HG03025 (cell line): ENCODE measurements around the gene PATL2.
"Not testable (repeated sequence)": the region's sequence is repeated elsewhere in the genome, so short reads cannot be mapped to it uniquely, and the experiment has no call there.

Experiments used
- ATAC-seq: cut with Tn5 transposase; IDR thresholded peaks from one replicate; pipeline ENCODE4 v1.9.1; 2021; ENCODE audit warnings: mild to moderate bottlenecking, moderate library complexity; ENCODE audit not compliant: unreplicated experiment, low FRiP score

The PATL2 gene

DNA sequence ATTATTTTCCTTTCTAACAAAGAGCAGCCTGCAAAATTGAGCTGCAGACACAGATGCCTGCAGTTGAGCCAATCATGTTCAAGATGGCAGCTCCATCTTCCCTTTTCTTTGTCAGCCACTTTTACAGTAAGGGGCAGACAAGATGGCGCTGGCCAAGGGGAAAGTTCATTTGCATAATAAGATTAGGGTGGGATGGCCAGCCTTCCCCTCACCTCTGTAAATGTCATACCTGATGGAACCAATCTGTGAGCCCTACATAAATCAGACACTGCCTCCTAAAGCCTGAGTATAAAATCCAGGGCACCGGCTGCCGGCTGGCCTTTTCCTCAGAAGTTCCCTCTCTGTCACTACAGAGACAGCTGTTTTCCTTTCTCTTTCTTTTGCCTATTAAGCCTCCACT lies 15.8 kb downstream of the PATL2 start:
- ATAC-seq, result no peak

DNA sequence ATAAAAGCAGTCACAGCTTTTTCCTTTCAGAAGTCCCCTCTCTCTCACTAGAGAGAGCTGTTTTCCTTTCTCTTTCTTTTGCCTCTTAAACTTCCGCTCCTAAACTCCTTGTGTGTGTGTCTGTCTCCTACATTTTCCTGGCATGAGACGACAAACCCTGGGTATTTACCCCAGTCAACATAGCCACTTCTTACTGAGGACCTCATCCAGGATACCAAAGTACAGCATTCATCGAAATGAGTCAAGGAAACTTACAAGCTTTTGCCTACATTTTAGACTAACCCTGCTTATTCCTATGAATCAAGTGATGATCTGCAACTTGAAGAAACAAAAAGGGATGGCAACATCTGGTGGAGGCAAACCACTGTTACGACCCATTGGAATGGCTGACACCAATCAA lies 16.7 kb downstream of the PATL2 start:
- ATAC-seq, result no peak

DNA sequence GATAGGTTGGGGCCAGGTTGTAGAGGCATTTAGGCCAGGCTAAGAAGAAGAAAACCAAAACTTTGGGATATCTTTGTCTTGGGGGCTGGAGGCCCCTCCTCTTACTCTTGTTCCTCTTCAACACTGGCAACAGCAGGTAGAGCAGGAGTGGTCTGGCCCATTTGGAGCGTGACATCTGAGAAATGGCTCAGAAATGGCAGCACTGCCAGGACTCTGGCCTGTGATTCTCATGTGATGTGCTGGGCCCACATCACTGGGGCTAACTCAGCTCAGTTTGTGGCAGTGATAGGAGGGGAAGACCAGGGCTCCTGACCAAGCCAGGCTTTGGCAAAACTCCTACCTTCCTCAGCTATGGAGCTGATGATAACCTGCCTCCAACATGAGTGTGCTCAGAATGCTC lies 18.5 kb downstream of the PATL2 start:
- ATAC-seq, result no peak

DNA sequence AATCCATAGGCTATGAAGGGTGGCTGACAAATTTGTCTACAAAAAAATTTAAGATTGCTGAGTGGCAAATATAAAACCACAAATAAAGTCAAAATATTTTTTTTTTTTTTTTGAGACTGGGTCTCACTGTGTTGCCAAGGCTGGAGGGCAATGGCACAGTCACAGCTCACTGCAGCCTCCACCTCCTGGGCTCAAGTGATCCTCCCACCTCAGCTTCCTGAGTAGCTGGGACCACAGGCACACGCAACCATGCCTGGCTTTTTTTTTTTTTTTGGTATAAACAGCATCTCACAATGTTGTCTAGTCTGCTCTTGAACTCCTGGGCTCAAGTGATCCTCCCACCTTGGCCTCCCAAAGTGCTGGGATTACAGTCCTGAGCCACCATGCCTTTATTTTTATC lies 20.9 kb downstream of the PATL2 start:
- ATAC-seq, result not testable (repeated sequence)

DNA sequence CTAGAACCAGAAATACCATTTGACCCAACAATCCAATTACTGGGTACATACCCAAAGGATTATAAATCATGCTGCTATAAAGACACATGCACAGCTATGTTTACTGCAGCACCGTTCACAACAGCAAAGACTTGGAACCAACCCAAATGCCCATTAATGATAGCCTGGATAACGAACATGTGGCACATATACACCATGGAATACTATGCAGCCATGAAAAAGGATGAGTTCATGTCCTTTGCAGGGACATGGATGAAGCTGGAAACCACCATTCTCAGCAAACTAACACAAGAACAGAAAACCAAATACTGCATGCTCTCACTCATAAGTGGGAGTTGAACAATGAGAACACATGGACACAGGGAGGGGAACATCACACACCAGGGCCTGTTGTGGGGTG lies 21.8 kb downstream of the PATL2 start:
- not testable (repeated sequence) for ATAC-seq

DNA sequence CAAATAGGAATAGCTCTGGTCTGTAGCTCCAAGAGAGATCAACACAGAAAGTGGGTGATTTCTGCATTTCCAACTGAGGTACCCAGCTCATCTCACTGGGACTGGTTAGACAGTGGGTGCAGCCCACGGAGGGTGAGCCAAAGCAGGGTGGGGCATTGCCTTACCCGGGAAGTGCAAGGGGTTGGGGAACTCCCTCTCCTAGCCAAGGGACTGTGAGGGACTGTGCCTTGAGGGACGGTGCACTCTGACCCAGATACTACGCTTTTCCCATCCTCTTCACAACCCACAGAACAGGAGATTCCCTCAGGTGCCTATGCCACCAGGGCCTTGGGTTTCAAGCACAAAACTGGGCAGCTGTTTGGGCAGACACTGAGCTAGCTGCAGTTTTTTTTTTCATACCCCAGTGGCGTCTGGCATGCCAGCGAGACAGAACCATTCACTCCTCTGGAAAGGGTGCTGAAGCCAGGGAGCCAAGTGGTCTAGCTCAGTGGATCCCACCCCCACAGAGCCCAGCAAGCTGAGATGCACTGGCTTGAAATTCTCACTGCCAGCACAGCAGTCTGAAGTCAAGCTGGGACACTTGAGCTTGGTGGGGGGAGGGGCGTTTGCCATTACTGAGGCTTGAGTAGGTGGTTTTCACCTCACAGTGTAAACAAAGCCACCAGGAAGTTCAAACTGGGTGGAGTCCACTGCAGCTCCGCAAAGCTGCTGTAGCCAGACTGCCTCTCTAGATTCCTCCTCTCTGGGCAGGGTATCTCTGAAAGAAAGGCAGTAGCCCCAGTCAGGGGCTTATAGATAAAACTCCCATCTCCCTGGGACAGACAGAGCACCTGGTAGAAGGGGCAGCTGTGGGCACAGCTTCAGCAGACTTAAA lies 28.1 kb downstream of the PATL2 start:
- ATAC-seq, result not testable (repeated sequence)

DNA sequence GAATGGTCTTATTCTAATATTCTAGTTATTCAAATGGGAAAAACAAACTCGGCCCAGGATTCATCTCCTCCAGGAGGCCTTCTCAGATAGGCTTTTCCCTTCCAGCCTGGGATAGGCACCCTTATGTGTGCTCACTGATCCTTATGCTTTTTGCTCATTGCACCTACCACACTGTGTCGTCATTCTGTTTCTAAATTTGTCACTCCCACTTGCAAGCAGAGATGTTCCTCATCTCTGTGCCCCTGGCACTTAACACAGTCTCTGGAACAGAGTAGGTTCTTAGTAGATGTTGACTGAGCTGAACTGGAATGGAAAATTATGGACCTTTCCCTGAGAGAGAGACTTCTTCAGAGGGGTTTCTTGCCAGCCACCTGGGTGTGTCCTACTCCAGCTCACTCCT lies 28.9 kb downstream of the PATL2 start:
- ATAC-seq, result no peak

DNA sequence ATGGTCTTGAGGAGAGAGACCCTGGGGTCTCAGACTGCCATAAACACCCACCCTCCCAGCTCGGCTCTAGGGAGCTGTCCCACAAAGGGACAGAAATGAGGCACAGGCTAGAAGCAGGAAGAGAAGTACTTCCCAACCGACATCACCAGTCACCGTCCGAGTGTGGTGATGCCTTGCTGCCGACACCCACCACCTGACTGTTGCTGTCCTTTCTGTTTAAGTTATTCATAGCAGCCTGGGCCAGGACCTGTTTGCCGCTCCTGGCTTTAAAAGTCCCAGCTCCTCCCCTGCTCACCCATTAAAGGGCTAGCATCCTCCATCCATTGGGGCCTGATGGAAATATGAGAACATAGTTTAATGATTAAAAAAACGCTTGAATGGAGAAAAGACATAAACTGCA lies 34.4 kb downstream of the PATL2 start:
- ATAC-seq, result no peak

DNA sequence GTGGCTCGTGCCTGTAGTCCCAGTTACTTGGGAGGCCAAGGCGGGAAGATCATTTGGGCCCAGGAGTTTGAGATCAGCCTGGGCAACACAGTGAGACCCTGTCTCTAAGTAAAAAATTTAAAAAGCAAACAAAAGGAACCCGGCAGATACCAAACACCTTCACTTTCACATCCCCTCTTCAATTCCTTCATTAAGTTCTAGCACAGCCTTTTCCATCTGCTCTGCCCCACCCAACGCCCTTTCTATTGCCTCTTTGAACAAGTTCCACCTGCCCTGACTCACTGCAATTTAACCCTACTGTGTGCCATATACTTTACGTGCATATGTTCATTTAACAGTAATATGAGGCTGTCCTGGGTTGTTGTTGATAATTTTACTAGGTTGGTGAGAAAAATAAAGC lies 35.2 kb downstream of the PATL2 start:
- no peak for ATAC-seq

DNA sequence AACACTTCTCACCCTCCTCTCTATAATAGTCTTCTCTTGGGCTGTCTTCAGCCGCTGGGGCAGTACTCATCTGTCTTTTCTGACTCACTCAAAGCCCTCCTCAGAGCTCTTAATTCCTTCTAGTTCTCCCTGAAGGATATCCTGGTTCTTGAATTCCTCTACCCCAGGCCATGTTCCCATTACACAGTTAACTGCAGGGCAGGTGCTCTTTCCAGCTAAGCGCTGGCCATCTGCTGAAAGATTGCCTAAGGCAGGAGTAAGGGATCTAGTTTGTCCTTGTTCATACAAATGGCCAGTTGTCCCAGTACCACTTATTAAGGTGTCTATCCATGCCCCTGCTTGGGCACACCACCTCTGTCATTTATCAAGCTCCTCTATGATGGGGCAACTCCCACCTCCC lies 37.5 kb downstream of the PATL2 start:
- no peak for ATAC-seq

DNA sequence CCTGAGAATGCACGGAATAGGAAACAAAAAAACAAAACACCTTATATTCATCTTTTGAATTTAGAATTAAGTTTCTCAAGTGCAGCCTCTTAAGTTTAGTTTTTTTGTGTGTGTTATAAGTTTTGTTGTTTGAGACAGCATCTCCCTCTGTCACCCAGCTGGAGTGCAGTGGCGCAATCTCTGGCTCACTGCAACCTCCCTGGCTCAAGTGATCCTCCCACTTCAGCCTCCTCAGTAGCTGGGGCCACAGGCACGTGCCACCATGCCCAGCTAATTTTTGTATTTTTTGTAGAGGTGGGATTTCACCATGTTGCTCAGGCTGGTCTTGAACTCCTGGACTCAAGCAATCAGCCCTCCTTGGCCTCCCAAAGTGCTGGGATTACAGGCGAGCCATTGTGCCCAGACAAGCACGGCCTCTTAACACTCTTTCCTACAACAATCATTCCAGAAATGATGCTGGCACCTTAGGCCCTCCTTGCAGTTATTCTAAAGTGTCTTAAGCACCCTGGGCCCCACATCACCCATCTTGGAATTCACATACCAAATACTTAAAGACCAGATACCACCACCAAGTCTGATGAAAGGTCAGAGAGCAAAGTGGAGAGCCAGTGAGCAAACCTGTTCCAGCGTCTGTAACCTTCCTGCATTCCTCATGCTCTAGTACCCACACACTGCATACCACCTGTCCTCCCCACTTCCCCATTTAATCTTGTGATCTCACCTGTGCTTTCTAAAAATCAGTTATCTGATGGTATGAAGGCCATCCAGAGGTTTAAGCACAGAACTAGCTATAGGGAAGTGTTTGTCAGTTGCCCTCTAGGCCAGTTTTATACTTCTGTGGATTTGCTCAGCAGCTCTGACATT lies 40.8 kb downstream of the PATL2 start:
- ATAC-seq, result no peak

DNA sequence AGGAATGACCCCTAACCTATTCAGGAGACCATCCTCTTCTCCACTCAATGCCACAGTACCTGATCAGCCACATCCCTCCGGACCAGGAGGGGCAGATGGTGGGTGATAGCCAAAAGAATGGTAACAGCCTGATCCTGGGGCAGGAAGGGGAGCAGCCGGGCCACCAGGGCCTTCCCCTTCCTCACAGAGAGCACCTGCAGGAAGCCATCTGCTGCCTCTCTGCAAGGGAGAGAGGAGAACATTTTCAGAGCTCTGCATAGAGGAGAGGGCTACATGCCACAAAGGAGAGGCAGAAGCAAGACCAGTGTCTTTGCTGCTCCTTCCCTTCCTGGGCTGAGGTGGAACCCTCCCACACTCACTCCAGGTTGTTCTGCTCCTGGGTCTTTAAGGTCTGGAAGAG lies 42.2 kb downstream of the PATL2 start:
- no peak for ATAC-seq

DNA sequence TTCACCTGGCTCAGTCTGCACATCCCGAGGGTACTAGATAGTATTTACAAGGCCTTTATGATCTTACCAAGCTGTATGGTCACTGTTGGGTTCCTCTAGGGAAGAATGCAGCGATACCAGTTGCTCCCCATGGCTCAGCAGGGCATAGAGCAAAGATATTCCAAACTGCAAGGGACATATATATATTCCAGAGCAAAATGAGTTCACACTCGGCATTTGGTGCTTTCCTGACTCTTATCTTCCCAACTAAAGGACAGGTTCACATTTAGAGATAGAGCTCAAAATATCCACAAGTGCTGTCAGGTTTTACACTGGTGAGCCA lies 44.1 kb downstream of the PATL2 start:
- ATAC-seq, result no peak

DNA sequence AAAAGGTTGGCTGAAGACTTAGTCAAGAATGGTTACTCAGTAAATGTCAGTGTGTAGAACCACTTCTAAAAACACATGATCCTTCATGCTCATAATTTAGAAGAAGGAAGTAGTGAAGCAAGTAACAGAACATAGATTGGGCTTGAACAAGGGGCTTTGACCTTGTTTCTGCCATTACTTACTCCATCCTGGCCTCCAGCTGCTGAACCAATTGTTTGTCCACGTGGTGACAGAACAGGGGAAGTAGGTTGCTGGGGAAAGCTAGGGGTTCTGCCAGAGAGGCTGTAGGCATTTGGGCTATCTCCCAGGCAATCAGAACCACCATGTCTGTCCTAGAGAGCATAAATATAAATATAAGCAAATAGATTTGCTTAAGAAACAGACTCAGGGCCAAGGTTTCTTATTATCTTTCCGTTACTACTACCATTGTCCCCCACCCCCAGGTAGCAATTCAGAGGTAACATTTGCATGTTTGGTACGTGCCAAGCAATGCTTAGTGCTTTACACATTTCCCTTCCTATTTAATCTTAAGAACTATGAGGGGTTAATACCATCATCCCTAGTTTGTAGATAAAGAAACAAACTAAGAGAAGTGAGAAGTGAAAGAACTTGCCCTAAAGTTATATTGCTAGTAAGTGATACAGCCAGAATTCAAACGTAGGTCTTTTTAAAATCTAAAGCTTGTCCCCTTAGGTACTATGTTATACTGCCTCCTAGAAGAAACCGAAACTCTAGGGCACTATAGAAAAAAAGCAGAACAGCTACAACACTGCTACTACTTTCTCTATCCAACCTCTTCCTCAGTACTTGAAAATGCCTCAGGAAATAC lies 44.7 kb downstream of the PATL2 start:
- ATAC-seq, result no peak

DNA sequence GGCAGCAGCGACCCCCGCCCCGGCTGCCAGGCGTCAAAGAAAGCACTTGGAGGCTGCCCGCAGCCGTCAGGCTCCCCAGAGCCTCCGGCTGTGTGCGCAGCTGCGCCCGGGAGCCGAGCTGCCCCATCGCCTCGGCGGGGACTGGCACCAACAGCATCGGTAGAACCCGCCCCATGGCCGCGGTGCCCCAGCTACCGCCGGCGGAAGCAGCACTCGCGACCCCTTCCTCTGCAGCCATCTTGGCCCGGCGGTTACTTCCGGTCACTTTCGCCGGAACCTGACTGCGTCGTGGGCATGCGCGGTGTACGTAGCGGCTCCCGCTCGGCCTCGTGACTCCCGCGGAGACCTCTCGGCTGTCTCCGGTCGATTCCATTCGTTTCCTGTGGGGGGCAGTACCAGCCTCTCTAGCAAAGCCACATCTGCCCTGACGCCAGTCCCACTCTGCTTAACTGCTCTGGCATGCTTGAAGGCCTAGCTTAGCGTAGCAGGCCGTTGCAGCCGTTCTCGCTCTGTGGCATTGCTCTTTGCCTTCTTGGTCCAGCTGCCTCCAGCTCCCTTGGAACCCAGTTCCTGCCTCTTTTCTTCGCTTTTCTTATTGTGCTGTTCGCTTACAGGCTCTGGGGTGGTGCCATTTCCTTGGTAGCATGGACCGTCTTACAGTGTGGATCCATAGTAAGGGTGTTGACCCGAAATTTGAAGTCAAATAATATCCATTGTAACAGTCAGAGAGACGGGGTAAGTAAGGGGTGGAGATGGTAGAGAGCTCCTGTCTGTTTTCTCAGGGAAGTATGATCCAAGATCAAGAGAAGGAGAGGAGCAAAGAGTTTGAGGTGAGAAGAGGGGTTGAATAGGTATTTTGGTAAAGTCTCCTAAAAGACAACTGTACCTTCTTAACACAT lies 47.5 kb downstream of the PATL2 start, which contains the start of gene SPG11:
SPG11 (minus strand) TSS at position 253 of the 899 bp plus-strand sequence; CDS start at position 238, 15 bp downstream.
- ATAC-seq, result peak; percentile 82

DNA sequence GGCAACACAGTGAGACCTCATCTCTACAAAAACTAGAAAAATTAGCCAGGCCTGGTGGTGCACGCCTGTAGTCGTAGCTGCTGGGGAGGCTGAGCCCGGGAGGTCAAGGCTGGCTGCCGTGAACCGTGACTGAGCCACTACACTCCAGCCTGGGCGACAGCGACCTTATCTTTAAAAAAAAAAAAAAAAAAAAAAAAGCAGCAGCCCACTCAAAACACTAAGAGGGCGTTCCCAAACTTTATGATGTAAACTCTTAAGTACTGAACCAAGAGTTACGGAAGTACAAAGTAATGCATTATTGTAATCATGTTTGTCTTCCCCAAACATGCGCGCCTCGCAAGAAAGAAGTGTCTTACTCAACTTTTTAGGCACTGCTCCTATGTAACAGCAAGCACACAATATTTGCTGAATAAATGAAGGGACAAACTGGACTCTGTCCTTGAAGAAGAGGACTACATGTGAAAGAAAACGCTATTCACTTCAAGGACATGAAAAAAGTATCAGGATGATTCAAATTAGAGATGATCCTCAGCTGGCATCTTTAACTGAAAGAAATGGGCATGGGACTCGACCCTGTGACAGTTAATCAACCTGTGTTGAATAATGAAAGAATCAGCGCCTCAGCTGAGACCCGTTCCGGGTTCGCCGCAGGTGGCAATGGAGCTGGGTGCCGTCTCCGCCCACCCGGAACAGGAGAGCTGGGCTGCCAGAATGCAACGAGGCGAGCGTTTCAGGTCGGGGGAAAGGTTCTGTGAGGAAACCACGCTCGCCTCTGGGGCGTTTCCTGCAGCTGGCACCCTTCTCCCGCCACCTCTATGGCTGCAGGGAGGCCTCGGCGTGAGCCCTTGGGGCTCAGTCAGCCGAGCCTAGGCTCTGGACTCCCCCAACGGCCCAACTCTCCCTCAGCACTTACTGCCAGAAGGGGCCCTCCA lies 48.4 kb downstream of the PATL2 start:
- ATAC-seq, result peak; percentile 51

DNA sequence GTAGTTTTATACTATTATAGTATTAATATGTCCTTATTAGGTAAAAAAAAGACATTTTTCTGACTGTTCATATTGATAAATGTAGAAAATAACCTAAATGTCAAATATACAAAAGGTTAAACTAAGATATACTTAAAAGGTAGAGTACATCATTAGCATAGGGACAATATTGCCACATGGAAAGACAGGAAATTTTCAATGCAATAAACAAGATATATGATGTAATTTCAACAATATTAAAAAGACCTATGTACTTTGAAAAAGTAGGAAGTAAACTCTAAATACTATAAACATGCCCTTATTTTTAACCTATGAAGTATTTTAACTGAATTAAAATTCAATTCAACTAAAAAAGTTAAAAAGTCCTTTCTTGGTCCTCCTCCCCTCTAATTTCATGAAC lies 49.5 kb downstream of the PATL2 start:
- ATAC-seq, result no peak

DNA sequence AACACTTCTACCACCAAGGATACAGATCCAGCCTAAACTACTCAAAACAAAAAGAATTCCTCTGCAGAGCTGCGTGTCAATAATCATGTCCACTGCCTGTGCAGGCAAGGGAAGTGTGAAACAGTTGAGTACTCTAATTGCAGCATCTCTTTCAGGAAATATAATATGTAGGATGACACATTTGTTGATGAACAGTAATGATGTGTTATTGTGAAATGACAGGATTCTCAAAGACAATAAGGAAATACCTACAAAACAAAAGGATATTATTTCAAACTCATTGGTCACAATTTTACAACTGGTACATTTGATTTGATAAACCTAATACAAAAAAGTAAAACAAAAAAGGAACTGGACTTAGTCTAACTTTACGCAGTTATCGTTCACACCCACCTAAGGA lies 52.1 kb downstream of the PATL2 start:
- no peak for ATAC-seq

DNA sequence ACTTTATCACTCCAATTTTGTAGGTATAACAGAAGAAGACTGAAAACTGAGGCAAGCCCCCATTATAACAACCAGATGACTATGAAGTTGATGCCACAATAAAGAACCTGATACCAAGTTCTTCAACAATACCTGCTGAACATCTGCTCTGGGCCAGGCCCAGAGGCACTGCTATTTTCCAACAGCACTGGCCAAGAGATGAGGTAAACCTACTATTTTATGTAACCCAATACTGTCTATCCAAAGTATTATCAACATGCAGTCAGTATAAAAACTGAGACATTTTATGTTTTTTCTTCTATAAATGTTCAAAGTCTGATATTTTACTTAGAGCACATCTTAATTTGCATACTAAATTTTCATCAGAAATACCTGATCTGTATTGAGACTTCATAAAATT lies 53.7 kb downstream of the PATL2 start:
- no peak for ATAC-seq
